CD4-positive, alpha-beta T cell treated with Interleukin-4 for 1 hour (primary cell): ENCODE results near the gene IKZF4.
A peak's percentile ranks its signal among the peaks of the same experiment; 100 is the strongest.

Experiments used
- DNase-seq, 2 donors: peaks; one replicate each; pipeline ENCODE4 v3.0.0-alpha.2; 2020 to 2022

Gene IKZF4

GRCh38 chr12:56084958-56085543 is 64.2 kb downstream of the IKZF4 start:
- DNase-seq: peak in 1 of 2 donors; percentile 16

DNA sequence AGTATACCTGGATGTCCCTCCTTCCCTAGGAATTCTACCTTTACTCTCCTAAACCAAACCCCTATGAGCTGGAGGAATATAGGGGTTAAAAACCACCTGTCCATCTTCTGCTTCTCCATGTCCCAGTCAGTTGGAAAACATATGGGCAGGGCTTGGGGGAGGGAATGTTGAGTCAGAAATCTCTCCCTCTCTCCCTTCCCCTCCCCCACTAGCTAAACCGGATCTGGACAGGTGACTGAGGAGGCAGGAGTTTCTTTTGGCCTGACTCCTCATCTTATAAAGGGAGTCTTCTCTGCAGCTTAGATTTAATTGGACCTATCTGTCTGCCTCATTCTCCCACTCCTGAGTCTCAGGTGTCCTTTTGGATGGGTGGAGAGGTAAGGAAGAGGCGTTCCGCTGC is 65.3 kb downstream of the IKZF4 start:
- DNase-seq: no peak

- no peak for DNase-seq
Observed at GRCh38 chr12:56086608-56087007, 65.8 kb downstream of the IKZF4 start.

- no peak for DNase-seq
Observed at GRCh38 chr12:56087220-56087619, 66.4 kb downstream of the IKZF4 start.
